ENCODE data around the gene RNASE4.
"Not testable (repeated sequence)": the region's sequence is repeated elsewhere in the genome, so short reads cannot be mapped to it uniquely, and the experiment has no call there.

Gene RNASE4

DNA sequence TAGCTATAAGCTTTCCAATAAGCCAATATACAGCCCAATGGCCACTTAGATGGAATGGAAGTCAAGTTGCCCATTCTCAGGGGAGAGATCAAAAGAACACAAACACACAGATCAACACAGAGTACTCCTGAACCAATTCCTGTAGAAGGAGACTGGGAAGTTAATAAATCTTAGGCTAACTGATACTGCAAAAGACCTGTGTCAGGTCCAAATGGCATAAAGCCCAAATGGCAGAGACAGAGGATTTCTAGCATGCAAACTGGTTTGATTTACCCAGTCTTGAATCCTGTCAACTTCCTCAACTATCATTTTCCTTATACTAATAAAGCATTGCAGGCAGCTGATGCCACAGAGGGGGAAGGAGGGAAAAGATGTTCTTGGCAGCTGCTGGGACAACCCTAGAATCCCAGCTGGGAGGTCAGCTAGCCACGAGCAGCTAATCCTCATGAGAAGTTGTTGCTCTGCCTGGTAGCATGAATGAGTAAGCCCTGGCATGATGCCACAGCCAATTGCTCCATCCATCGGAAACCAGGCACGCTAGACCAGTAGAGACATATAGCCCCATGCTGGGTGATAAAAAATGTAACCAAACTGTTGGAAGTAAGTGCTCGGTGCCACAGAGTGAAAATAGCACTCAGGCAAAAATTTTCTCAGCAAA, 30.4 kb downstream of the RNASE4 start:
- FAIRE-seq (no peak), DNase-seq (ENCODE audit: insufficient read length, low spot score) (no peak)
- TF ChIP-seq, protein P1, sequence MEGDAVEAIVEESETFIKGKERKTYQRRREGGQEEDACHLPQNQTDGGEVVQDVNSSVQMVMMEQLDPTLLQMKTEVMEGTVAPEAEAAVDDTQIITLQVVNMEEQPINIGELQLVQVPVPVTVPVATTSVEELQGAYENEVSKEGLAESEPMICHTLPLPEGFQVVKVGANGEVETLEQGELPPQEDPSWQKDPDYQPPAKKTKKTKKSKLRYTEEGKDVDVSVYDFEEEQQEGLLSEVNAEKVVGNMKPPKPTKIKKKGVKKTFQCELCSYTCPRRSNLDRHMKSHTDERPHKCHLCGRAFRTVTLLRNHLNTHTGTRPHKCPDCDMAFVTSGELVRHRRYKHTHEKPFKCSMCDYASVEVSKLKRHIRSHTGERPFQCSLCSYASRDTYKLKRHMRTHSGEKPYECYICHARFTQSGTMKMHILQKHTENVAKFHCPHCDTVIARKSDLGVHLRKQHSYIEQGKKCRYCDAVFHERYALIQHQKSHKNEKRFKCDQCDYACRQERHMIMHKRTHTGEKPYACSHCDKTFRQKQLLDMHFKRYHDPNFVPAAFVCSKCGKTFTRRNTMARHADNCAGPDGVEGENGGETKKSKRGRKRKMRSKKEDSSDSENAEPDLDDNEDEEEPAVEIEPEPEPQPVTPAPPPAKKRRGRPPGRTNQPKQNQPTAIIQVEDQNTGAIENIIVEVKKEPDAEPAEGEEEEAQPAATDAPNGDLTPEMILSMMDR (IDR thresholded peaks at IDR 0.05; ENCODE audit: insufficient read depth, missing control alignments), result no peak

DNA sequence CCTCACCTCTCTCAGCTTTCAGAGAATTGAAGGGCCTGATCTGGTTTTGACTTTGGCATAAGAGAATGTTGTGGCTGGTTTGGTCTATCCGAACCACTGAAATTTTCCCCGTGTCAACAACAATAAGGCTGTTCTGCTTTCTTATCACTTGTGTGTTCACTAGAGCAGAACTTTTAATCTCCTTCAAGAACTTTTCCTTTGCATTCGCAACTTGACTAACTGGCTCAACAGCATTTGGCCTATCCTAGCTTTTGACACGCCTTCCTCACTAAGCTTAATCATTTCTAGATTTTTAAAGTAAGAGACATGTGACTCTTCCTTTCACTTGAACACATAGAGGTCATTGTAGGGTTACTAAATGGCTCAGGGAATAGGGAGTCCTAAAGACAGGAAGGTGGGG, 35.4 kb downstream of the RNASE4 start:
- DNase-seq (ENCODE audit: insufficient read length, low spot score), result no peak
- TF ChIP-seq, protein P1 (IDR thresholded peaks at IDR 0.05; ENCODE audit: insufficient read depth, missing control alignments), result no peak
- FAIRE-seq, result no peak

DNA sequence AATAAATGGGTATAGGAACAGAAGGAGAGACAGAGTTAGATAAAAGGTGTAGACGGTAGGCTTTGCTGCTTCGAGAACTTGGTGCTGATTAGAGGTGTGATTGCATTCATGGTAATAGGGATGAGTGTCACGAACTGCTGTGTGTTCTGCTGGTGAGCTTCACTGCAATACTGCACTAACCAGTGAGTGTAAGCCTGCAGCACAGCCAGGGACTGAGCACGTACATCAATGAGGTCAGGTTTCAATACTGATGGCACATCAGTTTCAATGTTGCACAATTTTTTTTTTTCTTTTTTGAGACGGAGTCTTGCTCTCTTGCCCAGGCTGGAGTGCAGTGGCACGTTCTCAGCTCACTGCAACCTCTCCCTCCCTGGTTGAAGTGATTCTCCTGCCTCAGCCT, 36.4 kb downstream of the RNASE4 start:
- FAIRE-seq, result no peak
- no peak for DNase-seq (ENCODE audit: insufficient read length, low spot score)
- TF ChIP-seq, protein P1 (IDR thresholded peaks at IDR 0.05; ENCODE audit: insufficient read depth, missing control alignments), result no peak

DNA sequence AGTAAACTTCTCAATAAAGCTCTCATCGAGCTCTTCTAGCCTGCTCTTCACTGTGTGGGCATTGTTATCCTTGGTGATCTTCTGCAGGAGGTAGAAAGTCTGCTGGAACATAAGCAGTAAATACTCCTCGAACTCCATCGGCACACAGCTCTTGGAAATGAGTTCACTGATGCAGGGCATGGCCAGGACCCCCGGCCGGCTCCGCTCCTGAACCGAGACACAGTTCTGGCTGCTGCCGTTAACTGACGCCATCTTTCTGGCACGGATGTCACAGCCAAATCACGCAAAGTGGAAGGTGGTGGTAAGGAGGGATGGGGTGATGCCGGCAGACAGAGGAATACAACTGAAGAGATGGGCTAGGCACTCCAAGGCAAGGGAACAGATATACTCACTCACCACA, 37.7 kb downstream of the RNASE4 start:
- TF ChIP-seq, protein P1 (IDR thresholded peaks at IDR 0.05; ENCODE audit: insufficient read depth, missing control alignments), result no peak
- no peak for FAIRE-seq

DNA sequence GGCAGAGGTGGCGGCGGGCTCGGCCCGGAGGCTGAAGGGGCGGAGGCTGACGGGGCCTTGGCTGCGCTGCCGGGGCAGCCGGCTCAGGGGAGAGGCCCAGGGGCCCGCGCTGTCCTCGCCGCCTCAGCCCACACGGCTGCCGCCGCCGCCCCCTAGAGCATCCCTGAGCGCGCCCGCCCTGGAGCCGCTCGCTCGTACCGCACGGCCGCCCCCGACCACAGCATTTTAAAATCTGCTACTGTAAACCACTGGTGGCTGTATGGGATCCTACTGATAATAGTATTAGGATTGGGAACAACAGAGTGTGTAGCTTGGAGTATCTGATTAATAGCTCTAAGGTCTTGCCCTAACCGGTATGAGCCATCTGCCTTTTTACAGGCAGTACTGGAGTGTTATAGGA, 39.1 kb downstream of the RNASE4 start:
- DNase-seq (ENCODE audit: insufficient read length, low spot score) (no peak), FAIRE-seq (no peak)
- TF ChIP-seq, protein P1 (IDR thresholded peaks at IDR 0.05; ENCODE audit: insufficient read depth, missing control alignments), result no peak

More for the DNA sequence above, 37.7 kb downstream of the RNASE4 start:
- no peak for DNase-seq (ENCODE audit: insufficient read length, low spot score)

DNA sequence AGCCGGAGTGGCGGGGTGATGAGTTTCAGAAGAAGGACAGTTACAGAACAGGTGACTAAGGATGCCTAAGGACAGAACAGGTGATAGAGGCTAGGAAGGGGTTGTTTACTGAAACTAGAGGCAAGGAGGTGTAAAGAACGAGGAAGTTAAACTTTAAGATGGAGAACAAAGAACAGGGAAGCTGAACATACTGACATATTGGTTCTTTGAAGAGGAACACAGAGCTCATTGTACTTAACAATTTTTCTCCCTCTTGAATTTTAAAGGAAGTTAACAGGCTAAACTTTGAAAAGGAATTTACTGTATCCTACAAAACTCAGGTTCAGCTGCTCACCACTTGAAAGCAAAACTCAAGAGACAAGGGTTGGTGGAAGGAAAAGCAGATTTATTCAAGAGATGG, 41.8 kb downstream of the RNASE4 start:
- not testable (repeated sequence) for DNase-seq (ENCODE audit: insufficient read length, low spot score); FAIRE-seq

DNA sequence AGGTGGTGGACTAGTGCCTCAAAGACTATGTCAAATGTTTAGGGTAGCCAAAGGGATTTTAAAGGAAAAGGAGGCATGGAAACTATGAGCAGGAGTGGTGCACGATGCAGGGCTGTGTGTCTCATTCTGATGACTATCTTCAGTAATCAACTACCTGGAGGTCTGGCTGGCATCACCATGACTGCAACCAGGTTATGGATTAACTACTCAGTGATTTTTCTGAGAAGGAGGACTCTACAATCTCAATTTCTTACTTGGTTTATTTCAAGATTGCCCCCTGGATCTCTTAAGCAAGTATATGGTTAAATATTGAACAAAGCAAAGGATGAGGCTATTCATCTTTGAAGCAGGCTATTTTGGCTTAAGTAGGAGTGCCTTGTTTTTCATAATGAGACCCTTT, 42.2 kb downstream of the RNASE4 start:
- DNase-seq (ENCODE audit: insufficient read length, low spot score) (no peak), FAIRE-seq (no peak)
- TF ChIP-seq, protein P1 (IDR thresholded peaks at IDR 0.05; ENCODE audit: insufficient read depth, missing control alignments), result no peak

DNA sequence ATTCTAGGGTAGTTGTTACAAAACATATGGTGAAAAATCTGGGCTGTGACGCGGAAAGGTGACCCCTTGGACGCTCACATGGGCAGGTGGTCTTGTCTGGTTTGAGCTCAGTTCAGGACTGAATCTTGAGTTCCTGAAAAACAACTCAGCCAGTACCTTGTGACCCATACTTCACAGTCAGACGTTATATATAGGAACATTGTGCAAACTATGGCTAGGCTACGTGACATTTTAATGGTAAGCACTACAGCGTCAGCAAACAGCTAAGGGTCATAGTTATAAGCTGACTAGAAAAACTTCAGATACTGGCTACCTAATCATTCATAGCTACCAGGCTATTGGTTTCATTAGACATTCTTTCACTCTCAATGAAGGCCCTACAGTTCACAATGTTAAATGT, 46.5 kb downstream of the RNASE4 start:
- DNase-seq (ENCODE audit: insufficient read length, low spot score), result no peak
- no peak for FAIRE-seq
- TF ChIP-seq, protein P1 (IDR thresholded peaks at IDR 0.05; ENCODE audit: insufficient read depth, missing control alignments), result no peak
